ENCODE data around the gene SMAD2.

DNA sequence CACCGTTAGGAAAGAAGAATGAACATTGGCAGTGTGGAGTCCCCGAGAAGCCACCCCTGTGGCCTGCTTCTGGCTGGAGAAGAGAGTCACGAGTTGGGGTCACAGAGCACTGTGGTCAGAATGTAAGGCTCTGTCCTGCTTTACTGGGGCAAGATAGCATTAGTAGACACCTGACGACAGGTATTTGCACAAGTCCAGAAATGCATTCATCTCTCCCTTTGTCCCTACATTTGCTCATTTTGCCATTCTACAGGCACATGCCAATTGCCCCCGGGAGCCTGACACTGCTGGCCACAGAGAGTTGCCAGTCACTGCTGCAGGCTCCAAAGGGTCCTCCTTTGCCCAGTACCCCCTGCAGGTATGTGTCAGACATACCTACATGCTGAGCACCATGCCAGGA lies 133.3 kb downstream of the SMAD2 start:
- no peak for TF ChIP-seq CTCF (conservative IDR thresholded peaks at IDR 0.05)
- no peak for TF ChIP-seq EZH2 (IDR thresholded peaks at IDR 0.05; ENCODE audit: low read depth)
